Body of pancreas (tissue), 4 donors: ENCODE data around the gene ZRANB3.

Source experiments
- POLR2A ChIP-seq, 3 donors: fragments of 450-650 bp; IDR thresholded peaks; one replicate each; pipeline ENCODE4 v1.6.1; 2016; ENCODE audit warnings: antibody characterized with exemption in 3 of 3, mild to moderate bottlenecking in 2 of 3
- TF ChIP-seq, protein P1 (sequence below), 7 experiments: fragments of 450-650 bp in 4 of 7; fragments of 200-600 bp in 3 of 7; sonication (generic) in 3 of 7; IDR thresholded peaks; one replicate each; pipeline ENCODE4 v1.5.1; 2016 to 2019; ENCODE audit warnings: antibody characterized with exemption in 7 of 7

DNA sequence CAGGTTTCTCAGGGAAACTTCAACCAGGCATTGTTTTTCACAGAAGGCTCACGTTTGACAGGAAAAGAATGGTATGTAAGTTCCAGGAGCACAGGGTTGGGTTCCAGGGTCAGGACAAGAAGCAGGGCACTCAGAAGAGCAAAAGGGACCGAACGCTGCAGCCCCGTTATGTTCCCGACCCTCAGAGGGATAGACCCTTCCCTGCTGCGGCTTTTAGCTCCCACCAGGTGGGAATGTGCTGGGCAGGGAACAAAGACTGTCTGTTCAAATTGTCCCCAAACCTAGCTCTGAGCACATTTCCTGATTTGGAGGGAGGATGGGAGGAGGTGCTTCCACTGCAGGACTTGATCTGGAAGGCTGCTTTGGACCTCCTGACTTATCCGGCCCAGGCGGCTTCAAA lies 348.8 kb downstream of the ZRANB3 start:
- TF ChIP-seq, protein P1, sequence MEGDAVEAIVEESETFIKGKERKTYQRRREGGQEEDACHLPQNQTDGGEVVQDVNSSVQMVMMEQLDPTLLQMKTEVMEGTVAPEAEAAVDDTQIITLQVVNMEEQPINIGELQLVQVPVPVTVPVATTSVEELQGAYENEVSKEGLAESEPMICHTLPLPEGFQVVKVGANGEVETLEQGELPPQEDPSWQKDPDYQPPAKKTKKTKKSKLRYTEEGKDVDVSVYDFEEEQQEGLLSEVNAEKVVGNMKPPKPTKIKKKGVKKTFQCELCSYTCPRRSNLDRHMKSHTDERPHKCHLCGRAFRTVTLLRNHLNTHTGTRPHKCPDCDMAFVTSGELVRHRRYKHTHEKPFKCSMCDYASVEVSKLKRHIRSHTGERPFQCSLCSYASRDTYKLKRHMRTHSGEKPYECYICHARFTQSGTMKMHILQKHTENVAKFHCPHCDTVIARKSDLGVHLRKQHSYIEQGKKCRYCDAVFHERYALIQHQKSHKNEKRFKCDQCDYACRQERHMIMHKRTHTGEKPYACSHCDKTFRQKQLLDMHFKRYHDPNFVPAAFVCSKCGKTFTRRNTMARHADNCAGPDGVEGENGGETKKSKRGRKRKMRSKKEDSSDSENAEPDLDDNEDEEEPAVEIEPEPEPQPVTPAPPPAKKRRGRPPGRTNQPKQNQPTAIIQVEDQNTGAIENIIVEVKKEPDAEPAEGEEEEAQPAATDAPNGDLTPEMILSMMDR (IDR thresholded peaks at IDR 0.05) = no peak
- no peak for TF ChIP-seq POLR2A (IDR thresholded peaks at IDR 0.05)
